Smooth muscle cell (in vitro differentiated cells): ENCODE data around the gene SELENOO. TPM values are rescaled to one million over a fixed set of nuclear protein-coding genes. Genes with fewer than 3 reads are reported as not detected.

ENCODE experiments used
- DNase-seq: peaks from one replicate; lab custom pipeline; 2025; ENCODE audit not compliant: unreplicated experiment; lab: John Stamatoyannopoulos, UW
- H2AFZ ChIP-seq: fragments of 200-600 bp; sonication (generic); 2 replicates; pipeline ENCODE4 v1.6.0; 2016; ENCODE audit warnings: antibody characterized with exemption, low read depth, mild to moderate bottlenecking
- H3F3A ChIP-seq: fragments of 200-600 bp; sonication (generic); 2 replicates; pipeline ENCODE4 v1.6.0; 2017; ENCODE audit warnings: antibody characterized with exemption, low read depth
- H3K27ac ChIP-seq: fragments of 200-600 bp; sonication (generic); 2 replicates; pipeline ENCODE4 v1.5.1; 2016; ENCODE audit warnings: low read depth, mild to moderate bottlenecking
- H3K27me3 ChIP-seq: fragments of 200-600 bp; sonication (generic); 2 replicates; pipeline ENCODE4 v1.6.1; 2016; ENCODE audit warnings: low read depth, mild to moderate bottlenecking
- H3K36me3 ChIP-seq: fragments of 200-600 bp; sonication (generic); 2 replicates; pipeline ENCODE4 v1.5.1; 2016; ENCODE audit warnings: low read depth
- H3K4me1 ChIP-seq: fragments of 200-600 bp; sonication (generic); 2 replicates; pipeline ENCODE4 v1.5.1; 2016; ENCODE audit warnings: low read depth
- H3K4me2 ChIP-seq: fragments of 200-600 bp; sonication (generic); 2 replicates; pipeline ENCODE4 v1.6.0; 2016; ENCODE audit warnings: mild to moderate bottlenecking
- H3K4me3 ChIP-seq: fragments of 200-600 bp; sonication (generic); 2 replicates; pipeline ENCODE4 v1.5.1; 2016; ENCODE audit warnings: mild to moderate bottlenecking
- H3K79me2 ChIP-seq: fragments of 200-600 bp; sonication (generic); 2 replicates; pipeline ENCODE4 v1.6.0; 2016; ENCODE audit warnings: low read depth, mild to moderate bottlenecking
- H3K9ac ChIP-seq: fragments of 200-600 bp; sonication (generic); 2 replicates; pipeline ENCODE4 v1.6.0; 2016; ENCODE audit warnings: low read depth
- H3K9me3 ChIP-seq: fragments of 200-600 bp; sonication (generic); replicated peaks from 2 replicates; pipeline ENCODE4 v1.5.1; 2016; ENCODE audit warnings: low read depth
- H4K20me1 ChIP-seq: fragments of 200-600 bp; sonication (generic); 2 replicates; pipeline ENCODE4 v1.6.0; 2016; ENCODE audit warnings: low read depth
- WGBS: methylation state at CpG from one replicate; pipeline ENCODE4 v1.1.7; 2016; ENCODE audit warnings: low lambda C conversion rate; 5-methylcytosine and 5-hydroxymethylcytosine counted together
- polyA plus RNA-seq: library from polyadenylated mRNA; unstranded; fragments of >200 nt; fragmentation: Nextera tagmentation; extraction: Ambion mirVana; gene quantifications from 2 replicates; pipeline ENCODE4 v1.2.1, GENCODE V29; 2016
- total RNA-seq: library from RNA; depleted of rRNA; stranded (reverse); fragments of >200 nt; gene quantifications from 2 replicates; pipeline ENCODE4 v1.2.3, GENCODE V29; 2014
- TF ChIP-seq, protein P1 (sequence below): fragments of 200-600 bp; sonication (generic); IDR thresholded peaks from 2 replicates; pipeline ENCODE4 v1.5.1; 2017; ENCODE audit warnings: borderline replicate concordance, mild to moderate bottlenecking, antibody characterized with exemption; ENCODE audit not compliant: insufficient read depth, poor library complexity, severe bottlenecking

Gene SELENOO
- total and polyA plus RNA-seq, 2 experiments from 2014 or later, result 9.0 to 21.3 TPM

DNA sequence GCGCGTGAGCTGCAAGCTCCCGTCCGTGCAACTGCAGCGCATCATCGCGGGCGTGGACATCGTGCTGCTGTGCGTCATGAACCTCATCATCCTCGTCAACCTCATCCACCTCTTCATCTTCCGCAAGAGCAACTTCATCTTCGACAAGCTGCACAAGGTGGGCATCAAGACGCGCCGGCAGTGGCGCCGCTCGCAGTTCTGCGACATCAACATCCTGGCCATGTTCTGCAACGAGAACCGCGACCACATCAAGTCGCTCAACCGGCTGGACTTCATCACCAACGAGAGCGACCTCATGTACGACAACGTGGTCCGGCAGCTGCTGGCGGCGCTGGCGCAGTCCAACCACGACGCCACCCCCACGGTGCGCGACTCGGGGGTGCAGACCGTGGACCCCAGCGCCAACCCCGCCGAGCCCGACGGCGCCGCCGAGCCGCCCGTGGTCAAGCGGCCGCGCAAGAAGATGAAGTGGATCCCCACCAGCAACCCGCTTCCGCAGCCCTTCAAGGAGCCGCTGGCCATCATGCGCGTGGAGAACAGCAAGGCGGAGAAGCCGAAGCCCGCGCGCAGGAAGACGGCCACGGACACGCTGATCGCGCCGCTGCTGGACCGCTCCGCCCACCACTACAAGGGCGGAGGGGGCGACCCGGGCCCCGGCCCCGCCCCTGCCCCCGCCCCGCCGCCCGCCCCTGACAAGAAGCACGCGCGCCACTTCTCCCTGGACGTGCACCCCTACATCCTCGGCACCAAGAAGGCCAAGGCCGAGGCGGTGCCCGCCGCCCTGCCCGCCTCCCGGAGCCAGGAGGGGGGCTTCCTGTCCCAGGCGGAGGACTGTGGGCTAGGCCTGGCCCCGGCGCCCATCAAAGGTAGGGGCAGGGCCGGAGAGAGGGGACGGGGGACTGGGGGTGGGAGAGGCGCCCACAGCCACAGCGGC lies 23.0 kb upstream of the SELENOO start:
- Histone ChIP-seq H3K27ac (no peak overlapping the region), H3K9me3 (no peaks in the 10 kb centered on the region), H3K79me2 (no peaks in the 10 kb centered on the region), H3F3A (no peaks in the 10 kb centered on the region), H3K4me2 (no peak overlapping the region), H2AFZ (no peak overlapping the region), H3K4me1 (no peaks in the 10 kb centered on the region), H4K20me1 (no peaks in the 10 kb centered on the region), H3K9ac (no peak overlapping the region), H3K27me3 (no peaks in the 10 kb centered on the region), H3K4me3 (no peak overlapping the region), H3K36me3 (no peaks in the 10 kb centered on the region)
- TF ChIP-seq, protein P1, sequence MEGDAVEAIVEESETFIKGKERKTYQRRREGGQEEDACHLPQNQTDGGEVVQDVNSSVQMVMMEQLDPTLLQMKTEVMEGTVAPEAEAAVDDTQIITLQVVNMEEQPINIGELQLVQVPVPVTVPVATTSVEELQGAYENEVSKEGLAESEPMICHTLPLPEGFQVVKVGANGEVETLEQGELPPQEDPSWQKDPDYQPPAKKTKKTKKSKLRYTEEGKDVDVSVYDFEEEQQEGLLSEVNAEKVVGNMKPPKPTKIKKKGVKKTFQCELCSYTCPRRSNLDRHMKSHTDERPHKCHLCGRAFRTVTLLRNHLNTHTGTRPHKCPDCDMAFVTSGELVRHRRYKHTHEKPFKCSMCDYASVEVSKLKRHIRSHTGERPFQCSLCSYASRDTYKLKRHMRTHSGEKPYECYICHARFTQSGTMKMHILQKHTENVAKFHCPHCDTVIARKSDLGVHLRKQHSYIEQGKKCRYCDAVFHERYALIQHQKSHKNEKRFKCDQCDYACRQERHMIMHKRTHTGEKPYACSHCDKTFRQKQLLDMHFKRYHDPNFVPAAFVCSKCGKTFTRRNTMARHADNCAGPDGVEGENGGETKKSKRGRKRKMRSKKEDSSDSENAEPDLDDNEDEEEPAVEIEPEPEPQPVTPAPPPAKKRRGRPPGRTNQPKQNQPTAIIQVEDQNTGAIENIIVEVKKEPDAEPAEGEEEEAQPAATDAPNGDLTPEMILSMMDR, result no peak
- 93% methylated on average over 63 of the region's 98 CpGs for WGBS
- DNase-seq, result no peak

DNA sequence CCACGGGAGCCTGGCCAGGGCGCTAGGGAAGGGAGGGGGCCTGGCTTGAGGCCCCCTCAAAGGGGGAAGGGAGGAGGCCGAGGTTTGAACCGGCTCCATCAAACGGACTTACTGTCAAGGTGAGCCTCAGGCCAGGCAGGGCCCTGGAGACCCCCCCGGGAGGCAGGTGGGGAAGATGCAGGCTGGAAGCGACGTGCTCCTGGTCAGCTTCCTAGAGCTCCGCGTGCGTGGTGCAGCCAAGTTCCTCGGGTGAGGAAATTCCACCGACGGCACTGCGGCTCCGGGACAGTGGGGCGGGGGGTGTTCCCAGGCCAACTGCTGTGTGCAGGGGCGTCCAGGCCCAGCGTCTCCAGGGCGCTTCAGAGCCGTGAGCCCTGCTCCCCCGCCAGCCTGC lies 22.3 kb upstream of the SELENOO start:
- H3K27me3 ChIP-seq, result no peaks in the 10 kb centered on the region
- H3K4me2 ChIP-seq, result no peak overlapping the region
- DNase-seq, result no peak
- H3K36me3 ChIP-seq, result no peaks in the 10 kb centered on the region
- no peaks in the 10 kb centered on the region for H3K4me1 ChIP-seq
- no peak overlapping the region for H3K4me3 ChIP-seq
- H3K79me2 ChIP-seq, result no peaks in the 10 kb centered on the region
- H2AFZ ChIP-seq, result no peak overlapping the region
- no peaks in the 10 kb centered on the region for H3K9me3 ChIP-seq
- H3F3A ChIP-seq, result no peaks in the 10 kb centered on the region
- no peak overlapping the region for H3K27ac ChIP-seq
- no peak overlapping the region for H3K9ac ChIP-seq
- TF ChIP-seq, protein P1, result no peak
- no peaks in the 10 kb centered on the region for H4K20me1 ChIP-seq
- 84% methylated on average over 20 of the region's 22 CpGs for WGBS

DNA sequence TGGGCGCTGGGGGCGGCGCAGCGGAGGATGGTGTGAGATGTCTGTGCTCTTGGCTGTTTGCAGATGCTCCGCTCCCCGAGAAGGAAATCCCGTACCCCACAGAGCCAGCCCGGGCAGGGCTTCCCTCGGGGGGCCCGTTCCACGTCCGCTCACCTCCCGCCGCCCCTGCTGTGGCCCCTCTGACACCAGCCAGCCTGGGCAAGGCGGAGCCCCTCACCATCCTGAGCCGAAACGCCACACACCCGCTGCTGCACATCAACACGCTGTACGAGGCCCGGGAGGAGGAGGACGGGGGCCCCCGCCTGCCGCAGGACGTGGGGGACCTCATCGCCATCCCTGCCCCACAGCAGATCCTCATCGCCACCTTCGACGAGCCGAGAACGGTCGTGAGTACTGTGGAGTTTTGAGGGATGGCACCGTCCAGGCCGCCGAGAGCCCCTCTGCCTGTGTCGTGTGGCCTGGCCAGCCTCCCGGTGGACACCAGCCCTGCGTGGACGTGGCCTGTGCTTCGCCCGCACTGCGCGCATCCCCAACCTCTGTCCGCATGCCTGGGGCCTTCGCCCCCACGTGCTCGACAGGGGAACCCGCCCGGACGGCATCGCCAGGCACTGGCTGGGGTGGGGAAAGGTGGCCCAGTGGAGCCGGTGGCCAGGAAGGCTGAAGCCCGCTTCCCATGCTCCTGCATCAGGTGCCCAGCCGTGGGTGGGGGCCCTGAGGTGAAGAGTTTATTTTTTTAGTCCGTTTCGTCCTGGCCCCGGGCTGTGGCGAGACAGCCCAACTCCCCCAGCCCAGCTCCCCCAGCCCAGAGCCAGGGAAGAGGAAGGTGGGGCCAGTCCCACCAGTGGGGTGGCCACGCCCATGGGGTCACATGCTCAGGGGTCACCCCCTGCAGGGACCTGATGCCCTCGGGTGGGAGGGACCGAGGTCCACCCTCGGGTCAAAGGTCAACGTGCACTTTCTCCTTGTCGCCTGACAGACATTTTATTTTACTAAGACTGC lies 21.6 kb upstream of the SELENOO start:
- Histone ChIP-seq H3K4me1 (no peaks in the 10 kb centered on the region), H3K9me3 (no peaks in the 10 kb centered on the region), H3K79me2 (no peaks in the 10 kb centered on the region), H4K20me1 (no peaks in the 10 kb centered on the region), H3K36me3 (no peaks in the 10 kb centered on the region), H3F3A (no peaks in the 10 kb centered on the region), H3K27me3 (no peaks in the 10 kb centered on the region), H3K4me2 (no peak overlapping the region), H3K4me3 (no peak overlapping the region), H2AFZ (no peak overlapping the region), H3K9ac (no peak overlapping the region), H3K27ac (no peak overlapping the region)
- TF ChIP-seq, protein P1, result no peak
- WGBS, result 93% methylated on average over 50 of the region's 64 CpGs
- DNase-seq, result no peak
